Measurements from ENCODE around the gene PMF1. TPM values are rescaled to one million over a fixed set of nuclear protein-coding genes. Genes with fewer than 3 reads are reported as not detected.

Gene PMF1
- total and polyA plus RNA-seq, 2 experiments from 2014 or later = 44.4 to 47.7 TPM

DNA sequence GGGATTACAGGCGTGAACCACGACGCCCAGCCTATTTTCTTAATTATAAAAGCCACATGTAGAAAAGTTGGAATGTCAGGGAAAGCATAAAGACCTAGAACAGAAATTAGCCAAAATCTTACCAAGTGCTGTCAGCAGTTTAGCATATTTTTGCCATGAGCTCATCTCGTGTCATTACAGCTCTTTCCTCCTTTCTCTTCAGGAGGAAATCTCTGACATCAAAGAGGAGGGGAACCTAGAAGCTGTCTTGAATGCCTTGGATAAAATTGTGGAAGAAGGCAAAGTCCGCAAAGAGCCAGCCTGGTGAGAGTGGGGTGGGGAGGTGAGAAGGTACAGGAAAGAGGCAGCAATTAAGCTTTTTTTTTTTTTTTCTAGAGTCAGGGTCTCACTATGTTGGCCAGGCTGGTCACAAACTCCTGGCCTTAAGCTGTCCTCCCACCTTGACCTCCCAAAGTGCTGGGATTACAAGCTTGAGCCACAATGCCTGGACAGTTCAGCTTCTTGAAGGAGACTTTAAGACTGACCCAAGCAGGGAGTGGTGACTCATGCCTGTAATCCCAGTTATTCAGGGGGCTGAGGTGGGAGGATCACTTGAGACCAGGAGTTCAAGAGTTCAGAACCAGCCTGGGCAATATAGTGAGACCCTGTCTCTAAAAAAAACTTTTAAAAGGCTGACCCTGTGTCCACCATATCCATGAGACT, 20.8 kb downstream of the PMF1 start:
- in situ Hi-C loops (cut with MboI) = no loop called here

DNA sequence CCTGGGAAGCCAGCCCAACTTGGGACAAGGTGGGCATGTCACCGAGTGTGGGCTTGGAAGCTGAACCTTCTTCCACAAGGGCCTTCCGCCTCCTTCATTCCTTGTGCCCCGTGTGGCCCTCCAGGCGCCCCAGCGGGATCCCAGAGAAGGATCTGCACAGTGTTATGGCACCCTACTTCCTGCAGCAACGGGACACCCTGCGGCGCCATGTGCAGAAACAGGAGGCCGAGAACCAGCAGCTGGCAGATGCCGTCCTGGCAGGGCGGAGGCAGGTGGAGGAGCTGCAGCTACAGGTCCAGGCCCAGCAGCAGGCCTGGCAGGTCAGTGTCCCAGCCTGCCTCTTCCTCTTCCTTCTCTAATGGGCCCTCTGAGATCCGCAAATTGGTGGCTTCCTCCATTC, 23.4 kb downstream of the PMF1 start:
- WGBS, 2 experiments (ENCODE audit: low coverage in 1 of 2, low lambda C conversion rate in 2 of 2, missing lambda C conversion rate in 2 of 2) = 94 to 95% methylated on average over 12 of the region's 12 CpGs
- Histone ChIP-seq H3K79me2 (ENCODE audit: insufficient read depth) (no peaks in the 10 kb centered on the region), H3K9me3 (ENCODE audit: low read depth) (no peaks in the 10 kb centered on the region), H3K36me3 (ENCODE audit: low read depth) (no peaks in the 10 kb centered on the region), H2AFZ (no peak overlapping the region), H3K9me2 (ENCODE audit: insufficient read depth) (no peaks in the 10 kb centered on the region), H3K9ac (no peak overlapping the region), H3K27me3 (replicated peaks; ENCODE audit: insufficient read depth) (no peaks in the 10 kb centered on the region), H3F3A (ENCODE audit: insufficient read depth) (peaks cover 22% of the 10 kb centered on the region), H3K4me3 (no peak overlapping the region), H3K4me2 (ENCODE audit: unreplicated experiment) (no peak overlapping the region), H3K4me1 (ENCODE audit: insufficient read depth) (peaks cover 16% of the 10 kb centered on the region), H4K20me1 (ENCODE audit: insufficient read depth) (no peaks in the 10 kb centered on the region), H3K27ac (no peak overlapping the region)
- TF ChIP-seq EZH2phosphoT487 (IDR thresholded peaks at IDR 0.05; ENCODE audit: insufficient read depth, low read depth) (no peak), EZH2 (IDR thresholded peaks at IDR 0.05; ENCODE audit: insufficient read depth, poor library complexity, severe bottlenecking) (no peak)
- in situ Hi-C loops (cut with MboI) = no loop called here
- no peak for DNase-seq

More for the DNA sequence above, 20.8 kb downstream of the PMF1 start:
- peaks cover 16% of the 10 kb centered on the region for H3K4me1 ChIP-seq (ENCODE audit: insufficient read depth)
- H3K9me3 ChIP-seq (ENCODE audit: low read depth) = no peaks in the 10 kb centered on the region
- 0 out of 2 replicates have a peak overlapping the region, but pooled peaks have one; percentile 12 for H3K4me3 ChIP-seq
- no peaks in the 10 kb centered on the region for H3K36me3 ChIP-seq (ENCODE audit: low read depth)
- DNase-seq = peak; percentile 89
- H3K9me2 ChIP-seq (ENCODE audit: insufficient read depth) = no peaks in the 10 kb centered on the region
- no peak for TF ChIP-seq EZH2phosphoT487 (IDR thresholded peaks at IDR 0.05; ENCODE audit: insufficient read depth, low read depth)
- H4K20me1 ChIP-seq (ENCODE audit: insufficient read depth) = no peaks in the 10 kb centered on the region
- H3K79me2 ChIP-seq (ENCODE audit: insufficient read depth) = no peaks in the 10 kb centered on the region
- H3K9ac ChIP-seq = peak overlapping the region; percentile 63
- H3K27me3 ChIP-seq (replicated peaks; ENCODE audit: insufficient read depth) = no peaks in the 10 kb centered on the region
- 21 to 28% methylated on average over 5 of the region's 5 CpGs for whole genome bisulfite sequencing, 2 experiments (ENCODE audit: low coverage in 1 of 2, low lambda C conversion rate in 2 of 2, missing lambda C conversion rate in 2 of 2)
- peak overlapping the region; percentile 65 for H3K4me2 ChIP-seq (ENCODE audit: unreplicated experiment)
- H3K27ac ChIP-seq = peak overlapping the region; percentile 88
- H3F3A ChIP-seq (ENCODE audit: insufficient read depth) = peaks cover 22% of the 10 kb centered on the region
- no peak overlapping the region for H2AFZ ChIP-seq

DNA sequence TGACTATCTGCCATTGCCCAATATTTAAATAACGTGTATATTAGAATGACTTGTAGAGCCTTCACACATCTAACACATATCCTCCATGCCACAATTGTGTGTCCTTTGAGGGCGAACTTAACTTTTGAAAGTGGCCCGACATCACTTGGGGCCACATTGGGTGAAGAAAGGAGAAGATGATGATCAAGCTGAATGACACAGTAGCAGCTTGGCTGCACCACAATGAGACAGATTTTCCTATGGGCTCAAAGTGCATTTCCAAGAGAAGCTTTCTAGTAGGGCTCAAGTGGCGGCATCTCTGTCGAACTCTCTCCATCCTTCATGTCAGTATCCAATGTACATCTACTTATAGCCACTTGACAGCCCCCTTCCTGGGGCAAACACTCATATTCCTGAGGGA, 25.4 kb downstream of the PMF1 start:
- Histone ChIP-seq H3K36me3 (ENCODE audit: low read depth) (no peaks in the 10 kb centered on the region), H4K20me1 (ENCODE audit: insufficient read depth) (no peaks in the 10 kb centered on the region), H2AFZ (no peak overlapping the region), H3K4me2 (ENCODE audit: unreplicated experiment) (no peak overlapping the region), H3K27me3 (replicated peaks; ENCODE audit: insufficient read depth) (no peaks in the 10 kb centered on the region), H3K9me2 (ENCODE audit: insufficient read depth) (no peaks in the 10 kb centered on the region), H3F3A (ENCODE audit: insufficient read depth) (peaks cover 8% of the 10 kb centered on the region), H3K9ac (no peak overlapping the region), H3K27ac (no peak overlapping the region), H3K4me1 (ENCODE audit: insufficient read depth) (peaks cover 15% of the 10 kb centered on the region), H3K9me3 (ENCODE audit: low read depth) (no peaks in the 10 kb centered on the region), H3K79me2 (ENCODE audit: insufficient read depth) (no peaks in the 10 kb centered on the region), H3K4me3 (no peak overlapping the region)
- 96 to 99% methylated on average over 5 of the region's 5 CpGs for WGBS, 2 experiments (ENCODE audit: low coverage in 1 of 2, low lambda C conversion rate in 2 of 2, missing lambda C conversion rate in 2 of 2)
- TF ChIP-seq EZH2phosphoT487 (IDR thresholded peaks at IDR 0.05; ENCODE audit: insufficient read depth, low read depth) = no peak
- no peak for TF ChIP-seq EZH2 (IDR thresholded peaks at IDR 0.05; ENCODE audit: insufficient read depth, poor library complexity, severe bottlenecking)
- no peak for DNase-seq
- in situ Hi-C loops (cut with MboI) = no loop called here

DNA sequence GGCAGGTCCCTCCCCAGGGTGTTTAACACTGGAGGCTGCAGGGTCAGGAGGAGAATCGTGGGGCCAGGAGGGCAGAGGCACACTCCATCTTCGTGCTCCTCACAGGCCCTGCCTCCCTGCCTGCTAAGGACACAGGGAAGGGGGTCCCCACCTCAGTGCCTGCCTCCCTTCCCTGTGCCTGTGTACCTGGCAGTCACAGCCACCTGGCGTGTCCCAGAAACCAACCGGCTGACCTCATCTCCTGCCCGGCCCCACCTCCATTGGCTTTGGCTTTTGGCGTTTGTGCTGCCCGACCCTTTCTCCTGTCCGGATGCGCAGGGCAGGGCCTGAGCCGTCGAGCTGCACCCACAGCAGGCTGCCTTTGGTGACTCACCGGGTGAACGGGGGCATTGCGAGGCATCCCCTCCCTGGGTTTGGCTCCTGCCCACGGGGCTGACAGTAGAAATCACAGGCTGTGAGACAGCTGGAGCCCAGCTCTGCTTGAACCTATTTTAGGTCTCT, 28.6 kb downstream of the PMF1 start:
- H3K9me2 ChIP-seq (ENCODE audit: insufficient read depth) = no peaks in the 10 kb centered on the region
- H3F3A ChIP-seq (ENCODE audit: insufficient read depth) = no peaks in the 10 kb centered on the region
- 44% methylated on average over 15 of the region's 15 CpGs for WGBS, 2 experiments (ENCODE audit: low coverage in 1 of 2, low lambda C conversion rate in 2 of 2, missing lambda C conversion rate in 2 of 2)
- H3K27me3 ChIP-seq (replicated peaks; ENCODE audit: insufficient read depth) = no peaks in the 10 kb centered on the region
- H3K4me3 ChIP-seq = no peak overlapping the region
- in situ Hi-C loops (cut with MboI) = no loop called here
- H4K20me1 ChIP-seq (ENCODE audit: insufficient read depth) = no peaks in the 10 kb centered on the region
- H2AFZ ChIP-seq = no peak overlapping the region
- TF ChIP-seq EZH2phosphoT487 (IDR thresholded peaks at IDR 0.05; ENCODE audit: insufficient read depth, low read depth) = no peak
- no peak for TF ChIP-seq EZH2 (IDR thresholded peaks at IDR 0.05; ENCODE audit: insufficient read depth, poor library complexity, severe bottlenecking)
- no peaks in the 10 kb centered on the region for H3K79me2 ChIP-seq (ENCODE audit: insufficient read depth)
- H3K36me3 ChIP-seq (ENCODE audit: low read depth) = no peaks in the 10 kb centered on the region
- H3K9me3 ChIP-seq (ENCODE audit: low read depth) = no peaks in the 10 kb centered on the region
- peaks cover 7% of the 10 kb centered on the region for H3K4me1 ChIP-seq (ENCODE audit: insufficient read depth)
- peak; percentile 73 for DNase-seq
- peak overlapping the region; percentile 16; the same call in 1 of the 2 replicates for H3K9ac ChIP-seq
- no peak overlapping the region for H3K27ac ChIP-seq
- H3K4me2 ChIP-seq (ENCODE audit: unreplicated experiment) = no peak overlapping the region

Data from GM23248 (cell line).